ENCODE results near the gene LTBP3.
A peak's percentile ranks its signal among the peaks of the same experiment; 100 is the strongest.

Gene LTBP3

GRCh38 chr11:65585396-65586246, 27.5 kb upstream of the LTBP3 start:
- no peak for DNase-seq (ENCODE audit: low read depth in 3 of 3)

GRCh38 chr11:65584723-65585171, 26.6 kb upstream of the LTBP3 start:
- no peak for DNase-seq (ENCODE audit: low read depth in 3 of 3)

DNA sequence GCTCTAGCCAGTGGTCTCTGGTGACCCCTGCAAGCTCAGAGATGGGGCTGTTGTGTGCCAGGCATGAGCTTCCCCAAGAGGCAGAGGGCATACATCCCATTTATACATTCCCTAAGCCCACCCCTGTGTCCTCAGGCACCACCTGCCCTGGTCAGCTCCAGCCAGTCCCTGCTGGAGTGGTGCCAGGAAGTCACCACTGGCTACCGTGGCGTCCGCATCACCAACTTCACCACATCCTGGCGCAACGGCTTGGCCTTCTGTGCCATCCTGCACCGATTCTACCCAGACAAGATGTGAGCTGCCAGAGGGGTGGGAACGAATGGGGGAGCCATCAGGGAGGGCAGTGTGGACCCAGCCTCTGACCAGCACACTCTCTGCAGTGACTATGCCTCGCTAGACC, 25.9 kb upstream of the LTBP3 start:
- DNase-seq (ENCODE audit: low read depth in 3 of 3): no peak

DNA sequence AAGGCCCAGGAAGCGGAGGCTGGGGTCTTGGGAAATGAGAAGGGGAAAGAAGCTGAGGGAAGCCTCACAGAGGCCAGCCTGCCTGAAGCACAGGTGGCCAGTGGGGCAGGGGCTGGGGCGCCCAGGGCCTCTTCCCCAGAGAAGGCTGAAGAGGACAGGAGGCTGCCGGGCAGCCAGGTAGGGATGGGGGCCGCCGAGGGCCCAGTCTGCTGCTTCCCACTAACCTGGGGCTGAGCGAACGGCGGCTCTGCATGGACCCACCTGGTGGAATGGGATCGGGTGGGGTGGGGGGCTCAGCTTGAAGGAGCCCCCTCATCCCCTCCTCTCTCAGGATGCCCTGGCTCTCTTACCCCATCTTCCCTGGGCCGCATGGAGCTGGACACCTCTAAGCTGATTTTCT, 25.4 kb upstream of the LTBP3 start:
- DNase-seq (ENCODE audit: low read depth in 3 of 3): no peak

DNA sequence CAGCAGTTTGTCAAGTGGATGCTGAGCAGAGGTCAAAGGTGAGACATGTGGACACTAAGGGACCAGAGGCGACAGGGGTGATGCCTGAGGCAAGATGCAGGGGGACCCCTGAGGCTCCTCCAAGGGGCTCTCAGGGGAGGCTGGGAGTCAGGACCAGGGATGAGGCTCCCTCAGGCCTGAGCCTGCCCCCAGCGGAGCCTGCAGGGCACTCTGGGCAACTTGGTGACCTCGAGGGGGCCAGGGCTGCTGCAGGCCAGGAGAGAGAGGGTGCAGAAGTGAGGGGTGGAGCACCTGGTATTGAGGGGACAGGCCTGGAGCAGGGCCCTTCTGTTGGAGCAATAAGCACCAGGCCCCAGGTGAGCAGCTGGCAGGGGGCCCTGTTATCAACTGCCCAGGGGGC, 23.8 kb upstream of the LTBP3 start:
- no peak for DNase-seq (ENCODE audit: low read depth in 3 of 3)

DNA sequence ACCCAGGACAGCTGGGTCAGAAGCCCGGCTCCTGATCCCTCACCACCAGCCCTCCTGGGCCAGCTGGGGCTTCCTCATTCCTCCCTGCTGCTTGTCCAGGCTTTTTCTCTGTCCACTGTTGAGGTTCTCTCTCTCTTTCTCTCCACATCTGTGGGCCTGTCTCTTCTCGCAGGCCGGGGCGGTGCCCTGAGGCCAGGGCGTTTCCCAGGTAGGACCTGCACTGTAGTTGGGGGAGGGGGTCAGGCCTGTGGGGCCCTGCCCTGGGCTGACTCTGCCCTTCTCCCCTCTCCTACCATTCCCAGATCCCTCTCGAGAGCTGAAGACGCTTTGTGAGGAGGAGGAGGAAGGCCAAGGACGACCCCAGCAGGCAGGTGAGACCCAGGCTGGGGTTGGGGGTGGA, 22.6 kb upstream of the LTBP3 start:
- DNase-seq (ENCODE audit: low read depth in 3 of 3): no peak

DNA sequence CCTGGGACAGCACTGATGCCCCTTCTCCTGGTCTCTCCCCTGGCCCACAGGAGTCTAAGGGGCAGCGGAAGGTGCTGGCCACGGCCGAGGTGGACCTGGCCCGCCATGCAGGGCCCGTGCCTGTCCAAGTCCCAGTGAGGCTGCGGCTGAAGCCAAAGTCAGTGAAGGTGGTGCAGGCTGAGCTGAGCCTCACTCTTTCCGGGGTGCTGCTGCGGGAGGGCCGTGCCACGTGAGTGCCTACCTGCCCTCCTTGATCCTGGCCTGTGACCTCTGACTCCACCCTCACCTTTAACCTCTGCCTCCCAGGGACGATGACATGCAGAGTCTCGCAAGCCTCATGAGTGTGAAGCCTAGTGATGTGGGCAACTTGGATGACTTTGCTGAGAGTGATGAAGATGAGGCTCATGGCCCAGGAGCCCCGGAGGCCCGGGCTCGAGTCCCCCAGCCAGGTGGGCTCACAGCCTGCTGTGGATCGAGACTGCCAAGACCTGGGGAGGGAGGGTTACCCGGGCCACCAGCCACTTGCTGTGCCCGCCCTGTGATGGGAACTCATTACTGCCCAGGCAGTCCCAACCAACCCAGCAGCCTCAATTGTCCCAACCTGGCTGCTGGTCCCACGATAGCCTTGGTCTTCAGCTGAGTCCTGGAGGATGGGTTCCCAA, 22.0 kb upstream of the LTBP3 start:
- no peak for DNase-seq (ENCODE audit: low read depth in 3 of 3)

- DNase-seq (ENCODE audit: low read depth in 3 of 3): no peak
Observed at GRCh38 chr11:65579291-65579690, 21.1 kb upstream of the LTBP3 start.

DNA sequence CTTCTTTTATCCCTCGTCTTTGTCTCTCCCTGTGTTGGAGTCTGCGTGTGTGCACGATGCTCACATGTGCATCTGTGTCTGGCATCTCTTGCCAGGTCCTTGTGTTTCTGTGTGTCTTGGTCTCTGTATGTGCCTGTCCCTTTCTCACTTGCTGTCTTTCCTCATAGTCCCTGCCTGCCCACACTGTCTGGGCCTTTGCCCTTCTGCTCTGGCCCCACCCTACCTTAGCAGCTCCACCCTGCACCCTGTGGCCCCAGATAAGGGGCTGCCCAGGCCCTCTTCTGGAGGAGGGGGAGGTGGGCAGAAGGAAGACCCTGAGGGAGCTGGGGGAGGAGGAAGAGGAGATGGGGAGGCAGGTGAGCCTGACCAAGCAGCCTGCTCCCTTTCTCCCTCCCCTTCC, 20.5 kb upstream of the LTBP3 start:
- no peak for DNase-seq (ENCODE audit: low read depth in 3 of 3)

DNA sequence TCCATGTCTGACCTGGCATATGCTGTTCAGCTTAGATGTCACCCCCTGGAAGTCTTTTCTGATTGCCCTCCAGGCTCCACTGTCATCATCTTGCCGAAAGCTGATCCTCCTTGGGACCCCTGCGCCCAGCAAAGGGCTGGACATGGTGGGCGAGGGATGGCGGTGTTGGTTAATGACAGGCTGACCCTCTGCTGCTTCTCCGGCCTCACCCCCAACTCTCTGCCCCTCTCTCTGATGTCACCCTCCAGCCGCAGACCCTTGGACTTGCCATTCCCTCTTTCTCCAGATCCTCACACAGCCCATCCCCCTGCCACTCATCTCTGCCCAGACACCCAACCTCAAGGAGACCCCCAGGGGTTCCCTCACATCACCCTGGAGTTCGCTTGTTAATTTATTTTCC, 20.0 kb upstream of the LTBP3 start:
- DNase-seq (ENCODE audit: low read depth in 3 of 3): no peak

DNA sequence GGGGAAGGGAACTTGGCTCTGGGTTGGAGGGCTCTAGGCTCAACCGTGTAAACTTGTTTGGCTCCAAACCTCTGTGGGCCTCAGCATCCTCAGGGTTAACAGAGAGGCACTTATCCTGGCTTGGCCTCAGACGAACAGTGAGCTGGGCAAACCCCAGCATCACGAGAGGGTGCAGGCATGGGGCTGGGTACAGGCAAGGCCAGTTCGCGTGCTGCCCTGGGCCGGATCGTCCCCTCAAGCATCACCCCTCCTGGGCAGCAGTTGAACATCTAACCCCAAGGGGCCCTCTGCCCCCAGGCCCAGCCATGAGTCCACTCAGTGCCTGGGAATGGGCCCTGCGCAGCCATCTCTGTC, 19.6 kb upstream of the LTBP3 start:
- no peak for DNase-seq (ENCODE audit: low read depth in 3 of 3)

- no peak for DNase-seq (ENCODE audit: low read depth in 3 of 3)
Observed at GRCh38 chr11:65576867-65577755, 19.0 kb upstream of the LTBP3 start.

- no peak for DNase-seq (ENCODE audit: low read depth in 3 of 3)
Observed at GRCh38 chr11:65576232-65576866, 18.2 kb upstream of the LTBP3 start.

DNA sequence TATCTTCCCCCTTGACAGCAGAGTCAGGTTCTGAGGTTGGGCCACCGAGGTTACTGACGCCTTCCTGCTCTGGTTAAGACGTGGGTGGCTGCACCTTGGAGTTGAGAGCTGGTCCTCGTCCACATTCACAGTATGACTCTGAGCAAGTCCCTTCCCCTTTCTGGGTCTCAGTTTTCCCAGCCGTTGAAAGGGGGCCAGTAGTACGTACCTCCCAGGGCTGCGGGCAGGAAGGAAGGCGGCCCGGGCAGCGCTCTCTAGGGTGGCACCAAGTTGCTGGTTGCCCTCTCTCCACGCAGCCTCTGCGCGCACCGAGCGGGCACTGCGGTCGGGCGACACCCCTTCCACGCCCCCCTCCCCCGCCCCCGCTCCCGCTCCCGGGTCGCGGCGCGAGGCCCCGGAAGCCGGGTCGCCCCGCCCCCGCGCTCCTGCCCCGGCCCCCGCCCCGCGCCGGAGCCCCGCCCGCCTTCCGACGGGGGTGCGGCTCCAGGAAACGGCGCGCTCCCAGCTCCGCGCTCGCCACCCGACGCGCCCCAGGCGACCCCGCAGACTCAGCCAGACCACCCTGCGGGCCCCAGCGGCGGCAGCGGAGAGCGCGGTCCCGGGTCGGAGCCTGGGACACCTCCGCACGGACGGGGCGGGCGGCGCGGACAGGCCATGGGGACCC, 17.5 kb upstream of the LTBP3 start, which contains the start of gene EHBP1L1:
TSS of gene EHBP1L1 (plus strand) at position 486 of the 664 bp plus-strand sequence. CDS start 250 bp downstream, outside the sequence.
- DNase-seq (ENCODE audit: low read depth in 3 of 3): peak in 2 of 3 experiments; percentile 49 to 77

- DNase-seq (ENCODE audit: low read depth in 3 of 3): no peak
Observed at GRCh38 chr11:65574811-65575567, 16.8 kb upstream of the LTBP3 start.

GRCh38 chr11:65574109-65574810, 16.1 kb upstream of the LTBP3 start:
- peak; percentile 64 to 96 (median 74) for DNase-seq (ENCODE audit: low read depth in 3 of 3)

GRCh38 chr11:65573391-65574079, 15.4 kb upstream of the LTBP3 start:
- no peak for DNase-seq (ENCODE audit: low read depth in 3 of 3)

GRCh38 chr11:65572356-65573051, 14.3 kb upstream of the LTBP3 start, which contains the start of gene FAM89B:
TSS of gene FAM89B (plus strand) at chr11:65572538. CDS start at chr11:65572670, 132 bp downstream.
- peak; percentile 66 to 91 (median 79) for DNase-seq (ENCODE audit: low read depth in 3 of 3)

Data from stimulated activated CD4-positive, alpha-beta T cell treated with anti-CD3 and anti-CD28 coated beads, TNF-alpha, amount 100 ng/mL, for 24 hours (primary cell).